Fibroblast of lung (primary cell): ENCODE measurements around the gene GSK3A. TPM values are rescaled to one million over a fixed set of nuclear protein-coding genes. Genes with fewer than 3 reads are reported as not detected.

Experiments
- DNase-seq, 2 donors: peaks; one replicate each; pipeline versions ENCODE4 v3.0.0 to v3.0.0-alpha.2; 2010; ENCODE audit warnings: low read depth in 2 of 2
- H2AFZ ChIP-seq: 2 replicates; pipeline ENCODE4 v1.5.1; 2012; ENCODE audit warnings: low read length, control low read depth, inconsistent platforms
- H3K27ac ChIP-seq: 2 replicates; pipeline ENCODE4 v1.5.1; 2011; ENCODE audit warnings: low read length, control low read depth; ENCODE audit not compliant: insufficient read depth
- H3K27me3 ChIP-seq: 2 replicates; pipeline ENCODE4 v1.5.1; 2011; ENCODE audit warnings: mild to moderate bottlenecking, low read length; ENCODE audit not compliant: control insufficient read depth, insufficient read depth
- H3K36me3 ChIP-seq: 2 replicates; pipeline ENCODE4 v1.5.1; 2011; ENCODE audit warnings: low read length; ENCODE audit not compliant: control insufficient read depth, insufficient read depth
- H3K4me1 ChIP-seq: 2 replicates; pipeline ENCODE4 v1.5.1; 2011; ENCODE audit warnings: low read length; ENCODE audit not compliant: control insufficient read depth, insufficient read depth; ENCODE audit errors: extremely low read depth
- H3K4me2 ChIP-seq: 2 replicates; pipeline ENCODE4 v1.5.1; 2011; ENCODE audit warnings: low read length, control low read depth; ENCODE audit not compliant: insufficient read depth; ENCODE audit errors: extremely low read depth
- H3K4me3 ChIP-seq, 4 experiments: fragments of 200-600 bp in 1 of 4; sonication (generic) in 1 of 4; replicated peaks in 1 of 4; 2 replicates each; pipeline ENCODE4 v1.5.1; 2011 to 2016; ENCODE audit warnings: low read length in 4 of 4, low read depth in 3 of 4, mild to moderate bottlenecking in 3 of 4, control low read depth in 2 of 4, inconsistent platforms in 1 of 4, mixed read lengths in 1 of 4; ENCODE audit not compliant: insufficient read depth in 1 of 4; ENCODE audit errors: control extremely low read depth in 1 of 4
- H3K79me2 ChIP-seq: 2 replicates; pipeline ENCODE4 v1.5.1; 2012; ENCODE audit warnings: mild to moderate bottlenecking, low read length, inconsistent platforms; ENCODE audit not compliant: control insufficient read depth, insufficient read depth
- H3K9ac ChIP-seq: 2 replicates; pipeline ENCODE4 v1.5.1; 2011; ENCODE audit warnings: mild to moderate bottlenecking, low read length, control low read depth; ENCODE audit not compliant: insufficient read depth
- H3K9me3 ChIP-seq: 2 replicates; pipeline ENCODE4 v1.5.1; 2012; ENCODE audit warnings: low read depth, low read length; ENCODE audit not compliant: control insufficient read depth, insufficient read depth
- H4K20me1 ChIP-seq: 2 replicates; pipeline ENCODE4 v1.5.1; 2011; ENCODE audit warnings: low read length; ENCODE audit not compliant: control insufficient read depth, insufficient read depth; ENCODE audit errors: extremely low read depth
- CTCF ChIP-seq, 2 donors: IDR thresholded peaks in 1 of 2; conservative IDR thresholded peaks in 1 of 2; 1 replicate in 1 of 2; 2 replicates in 1 of 2; pipeline ENCODE4 v1.5.1; 2011 to 2012; ENCODE audit warnings: low read length in 2 of 2, control low read depth in 1 of 2, inconsistent platforms in 1 of 2, low read depth in 1 of 2, mild to moderate bottlenecking in 1 of 2
- EZH2 ChIP-seq: IDR thresholded peaks from 2 replicates; pipeline ENCODE4 v1.5.1; 2012; ENCODE audit warnings: low read length, control low read depth, mild to moderate bottlenecking; ENCODE audit errors: missing control alignments
- polyA plus RNA-seq, 2 donors: library from polyadenylated mRNA; depleted of rRNA in 1 of 2; stranded (reverse) in 1 of 2; unstranded in 1 of 2; fragments of >200 nt; gene quantifications; 2 replicates each; pipeline ENCODE4 v1.2.1, GENCODE V29; 2011 to 2012; ENCODE audit warnings: missing spikeins in 1 of 2
- total RNA-seq: library from RNA; depleted of rRNA; stranded (reverse); fragments of >200 nt; gene quantifications from 2 replicates; pipeline ENCODE4 v1.2.1, GENCODE V29; 2014

GSK3A gene
- total and polyA plus RNA-seq, 2 donors (not counting 1 experiment from before 2014, with no cell fraction given), result 11.6 to 21.7 TPM

- Histone ChIP-seq H3K4me3 (no peak overlapping the region), H2AFZ (no peak overlapping the region), H4K20me1 (no peaks in the 10 kb centered on the region), H3K9me3 (no peaks in the 10 kb centered on the region), H3K4me1 (peaks cover 15% of the 10 kb centered on the region), H3K27me3 (no peaks in the 10 kb centered on the region), H3K27ac (no peak overlapping the region), H3K9ac (no peak overlapping the region), H3K4me2 (no peak overlapping the region), H3K79me2 (peaks cover 22% of the 10 kb centered on the region), H3K36me3 (peaks cover 53% of the 10 kb centered on the region)
- DNase-seq, result no peak
- TF ChIP-seq EZH2, result no peak
- TF ChIP-seq CTCF (conservative IDR thresholded peaks at IDR 0.05 in 1 of 2, IDR thresholded peaks at IDR 0.05 in 1 of 2; ENCODE audit: low read depth in 1 of 2, low read length in 2 of 2), result no peak
Measured at GRCh38 chr19:42288881-42289555, 46.6 kb upstream of the GSK3A start.

- no peaks in the 10 kb centered on the region for H3K27me3 ChIP-seq
- no peak overlapping the region for H3K9ac ChIP-seq
- DNase-seq, result no peak
- H4K20me1 ChIP-seq, result no peaks in the 10 kb centered on the region
- peaks cover 22% of the 10 kb centered on the region for H3K79me2 ChIP-seq
- no peak overlapping the region for H3K4me2 ChIP-seq
- TF ChIP-seq CTCF (conservative IDR thresholded peaks at IDR 0.05 in 1 of 2, IDR thresholded peaks at IDR 0.05 in 1 of 2; ENCODE audit: low read depth in 1 of 2, low read length in 2 of 2), result no peak
- TF ChIP-seq EZH2, result no peak
- no peak overlapping the region for H3K4me3 ChIP-seq
- H3K27ac ChIP-seq, result no peak overlapping the region
- H3K36me3 ChIP-seq, result peaks cover 50% of the 10 kb centered on the region
- H3K4me1 ChIP-seq, result peaks cover 17% of the 10 kb centered on the region
- H3K9me3 ChIP-seq, result no peaks in the 10 kb centered on the region
- H2AFZ ChIP-seq, result no peak overlapping the region
Measured at GRCh38 chr19:42288387-42288786, 46.0 kb upstream of the GSK3A start.

- Histone ChIP-seq H3K27me3 (no peaks in the 10 kb centered on the region), H3K36me3 (peaks cover 47% of the 10 kb centered on the region), H2AFZ (no peak overlapping the region), H3K9me3 (no peaks in the 10 kb centered on the region), H3K4me3 (no peak overlapping the region), H3K9ac (no peak overlapping the region), H3K27ac (no peak overlapping the region), H3K4me1 (peaks cover 23% of the 10 kb centered on the region), H3K4me2 (no peak overlapping the region), H3K79me2 (peaks cover 26% of the 10 kb centered on the region), H4K20me1 (no peaks in the 10 kb centered on the region)
- TF ChIP-seq CTCF (conservative IDR thresholded peaks at IDR 0.05 in 1 of 2, IDR thresholded peaks at IDR 0.05 in 1 of 2; ENCODE audit: low read depth in 1 of 2, low read length in 2 of 2), result no peak
- TF ChIP-seq EZH2, result no peak
- DNase-seq, result no peak
Measured at GRCh38 chr19:42287827-42288107, 45.4 kb upstream of the GSK3A start.
